GM04503 (cell line): Measurements from ENCODE around the gene ITPK1.
A peak's percentile ranks its signal among the peaks of the same experiment; 100 is the strongest.

Experiments
- DNase-seq: peaks from one replicate; pipeline ENCODE4 v3.0.0-alpha.2; 2012; ENCODE audit warnings: low read depth

The ITPK1 gene

GRCh38 chr14:93061380-93062012 lies 54.2 kb downstream of the ITPK1 start:
- no peak for DNase-seq

- DNase-seq = no peak
Measured at GRCh38 chr14:93060841-93061240, 54.9 kb downstream of the ITPK1 start.

DNA sequence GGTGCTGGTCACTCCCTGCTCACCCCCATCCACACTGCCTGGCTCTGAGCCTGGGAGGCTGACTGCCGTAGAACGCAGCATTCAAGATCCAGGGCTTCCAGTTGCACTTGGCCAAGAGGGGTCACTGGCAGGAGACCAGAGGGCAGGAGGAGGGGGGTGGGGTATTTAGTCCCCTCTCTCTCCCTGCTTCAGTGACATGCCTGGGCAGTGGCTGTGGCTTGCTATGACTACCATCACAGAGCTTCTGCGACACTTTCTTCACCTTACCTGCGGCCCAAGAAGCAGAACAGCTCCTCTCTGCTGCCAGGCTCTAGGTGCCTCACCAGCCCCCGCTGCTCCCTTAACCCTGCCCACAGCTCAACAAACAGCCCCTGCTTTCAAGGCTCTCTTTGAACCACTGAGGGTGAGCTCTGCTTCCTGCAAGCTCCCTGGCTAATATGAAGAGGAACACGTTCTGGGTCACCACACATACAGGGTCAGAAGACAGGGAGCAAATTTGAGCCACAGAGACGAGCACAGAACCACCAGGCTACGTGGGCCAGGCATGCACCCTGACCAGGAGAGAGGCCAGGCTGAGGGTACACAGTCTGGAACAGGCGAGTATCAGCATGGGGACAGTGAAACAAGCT lies 55.7 kb downstream of the ITPK1 start:
- DNase-seq = no peak

DNA sequence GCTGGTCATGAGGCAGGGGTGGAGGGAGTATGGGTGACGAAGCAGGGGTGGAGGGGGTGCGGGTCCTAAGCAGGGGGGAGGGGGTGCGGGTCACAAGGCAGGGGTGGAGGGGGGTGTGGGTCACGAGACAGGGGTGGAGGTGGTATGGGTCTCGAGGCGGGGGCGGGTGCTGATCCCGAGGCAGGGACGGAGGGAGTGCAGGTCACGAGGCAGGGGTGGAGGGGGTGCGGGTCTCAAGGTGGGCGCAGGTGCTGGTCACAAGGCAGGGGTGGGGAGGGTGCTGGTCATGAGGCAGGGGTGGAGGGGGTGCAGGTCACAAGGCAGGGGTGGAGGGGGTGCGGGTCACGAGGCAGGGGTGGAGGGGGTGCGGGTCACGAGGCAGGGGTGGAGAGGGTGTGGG lies 56.5 kb downstream of the ITPK1 start:
- no peak for DNase-seq

DNA sequence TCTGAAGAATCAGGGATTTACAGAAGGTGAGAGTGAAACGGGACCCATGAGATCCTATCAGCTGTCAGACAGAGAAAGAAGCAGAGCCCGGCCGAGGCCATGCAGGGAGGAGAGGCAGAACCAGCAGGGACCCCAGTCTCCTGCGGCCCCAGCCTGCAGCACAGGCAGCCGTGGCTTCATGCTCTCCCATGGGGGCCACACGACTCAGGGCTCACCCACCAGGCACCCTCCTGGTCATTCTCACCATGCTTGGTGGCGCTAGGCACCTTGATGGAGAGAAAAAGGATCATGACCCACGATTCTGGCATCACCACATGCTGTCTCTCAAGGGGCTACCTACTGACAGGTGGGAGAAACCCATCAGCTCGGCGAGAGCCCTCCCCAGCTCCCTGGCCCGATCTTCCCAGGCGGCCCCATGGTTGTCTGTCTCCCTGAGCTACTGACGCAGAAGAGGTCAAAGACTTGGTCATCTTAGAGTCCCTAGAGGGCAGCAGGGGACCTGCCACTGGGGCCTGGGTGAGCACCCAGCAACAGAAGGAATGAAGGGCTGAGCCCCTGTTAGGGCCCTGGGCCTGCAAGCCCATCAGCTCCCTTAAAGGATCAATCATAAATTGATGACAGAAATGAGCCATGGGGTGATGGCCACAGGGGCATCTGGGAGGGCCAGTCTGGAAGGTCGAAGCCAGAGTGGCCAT lies 58.0 kb downstream of the ITPK1 start:
- DNase-seq = no peak

- no peak for DNase-seq
Measured at GRCh38 chr14:93056840-93057585, 58.7 kb downstream of the ITPK1 start.

GRCh38 chr14:93056166-93056839 lies 59.4 kb downstream of the ITPK1 start:
- DNase-seq = no peak

GRCh38 chr14:93055651-93056115 lies 60.0 kb downstream of the ITPK1 start:
- no peak for DNase-seq

DNA sequence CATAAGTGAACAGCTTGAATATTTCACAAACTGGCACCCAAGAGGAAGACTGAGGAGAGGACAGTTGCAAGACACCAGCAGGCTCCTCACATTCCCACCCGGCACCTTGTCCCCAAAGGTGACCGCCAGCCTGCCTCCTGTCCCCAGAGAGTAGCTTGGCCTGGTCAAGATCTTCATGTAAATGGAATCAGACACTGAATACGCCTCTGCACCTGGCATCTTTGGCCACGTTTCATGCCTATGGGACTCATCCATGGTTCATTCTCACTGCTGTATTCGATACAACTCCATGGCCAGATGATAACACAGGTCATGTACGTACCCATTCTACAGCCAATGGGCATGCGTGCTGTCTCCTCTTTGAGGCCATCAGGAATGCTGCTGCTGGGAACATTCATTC lies 60.8 kb downstream of the ITPK1 start:
- no peak for DNase-seq

DNA sequence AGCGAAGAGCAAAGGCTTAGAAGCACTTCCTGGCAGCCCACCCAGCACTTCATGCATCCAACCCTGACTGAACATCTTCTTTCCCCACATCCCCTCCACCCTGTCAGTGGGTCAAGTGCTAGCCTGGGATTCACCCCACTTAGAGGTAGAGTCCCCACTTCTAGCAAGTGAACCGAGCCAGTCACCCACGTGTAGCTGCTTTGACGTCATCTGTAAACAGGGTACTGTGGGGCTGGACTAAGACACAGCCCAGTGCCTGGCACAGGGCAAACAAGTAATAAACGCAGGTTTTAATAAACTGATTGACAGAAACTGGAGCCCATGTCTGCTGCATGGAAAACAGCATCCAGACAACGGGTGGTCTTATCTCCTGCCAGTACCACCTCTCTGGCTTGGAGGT lies 61.7 kb downstream of the ITPK1 start:
- no peak for DNase-seq

GRCh38 chr14:93051600-93052546 lies 63.9 kb downstream of the ITPK1 start:
- DNase-seq = no peak

GRCh38 chr14:93050761-93051160 lies 65.0 kb downstream of the ITPK1 start:
- no peak for DNase-seq

DNA sequence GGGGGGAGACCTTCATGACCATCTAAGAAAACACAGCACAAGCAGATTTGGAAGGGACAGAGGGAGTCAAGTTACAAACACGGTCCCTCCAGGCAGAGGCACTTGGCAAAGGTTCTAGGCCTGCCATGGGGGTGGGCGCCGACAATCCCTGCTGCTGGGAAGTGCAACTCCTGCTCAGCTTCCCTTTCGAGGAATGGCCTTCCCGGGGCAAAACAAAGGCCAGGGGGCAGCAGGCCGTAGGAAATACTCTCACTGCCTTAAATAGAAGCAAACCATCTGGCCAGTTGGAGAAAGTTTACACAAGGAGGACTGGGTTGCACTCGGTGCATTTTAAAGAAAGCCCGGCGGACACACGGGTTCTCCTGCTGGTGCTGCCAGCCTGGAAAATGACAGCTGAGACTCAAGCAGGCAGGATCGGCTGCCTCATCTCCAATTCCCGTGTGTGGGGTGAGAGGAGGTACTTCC lies 65.8 kb downstream of the ITPK1 start:
- no peak for DNase-seq

DNA sequence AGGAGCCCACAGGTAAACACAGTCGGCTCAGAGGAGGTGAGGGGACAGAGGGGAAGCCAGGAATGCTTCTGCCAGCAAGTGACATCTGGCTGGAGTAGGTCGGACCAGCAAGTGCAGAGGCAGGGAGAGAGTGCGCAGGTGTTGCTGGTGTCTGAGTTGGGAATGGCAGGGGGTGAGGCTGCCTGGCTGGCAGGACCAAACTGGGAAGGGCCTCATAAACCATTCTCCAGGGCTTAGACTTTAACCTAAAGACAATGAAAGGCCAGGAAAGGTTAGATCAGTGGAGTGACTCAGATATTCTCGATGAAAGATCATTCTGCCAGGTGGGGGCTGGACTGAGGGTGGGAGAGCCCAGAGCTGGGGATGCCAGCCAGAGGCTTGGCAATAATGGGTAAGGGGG lies 66.4 kb downstream of the ITPK1 start:
- DNase-seq = no peak

DNA sequence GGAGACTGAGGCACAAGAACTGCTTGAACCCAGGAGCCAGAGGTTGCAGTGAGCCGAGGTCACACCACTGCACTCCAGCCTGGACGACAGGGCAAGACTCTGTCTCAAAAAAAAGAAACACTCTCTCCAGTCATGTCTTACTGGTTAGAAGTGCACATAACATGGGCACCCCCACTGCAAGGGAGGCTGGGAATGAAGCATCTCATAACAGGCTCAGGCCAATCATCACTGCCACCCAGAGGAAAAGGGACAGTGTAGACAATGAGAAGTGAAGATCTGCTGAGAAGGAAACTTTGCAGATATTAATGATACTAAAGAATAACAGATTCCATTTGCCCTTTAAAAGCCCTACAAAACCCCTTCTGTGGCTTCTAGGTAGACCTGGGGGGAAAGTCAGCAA lies 66.9 kb downstream of the ITPK1 start:
- DNase-seq = no peak

GRCh38 chr14:93047661-93048060 lies 68.1 kb downstream of the ITPK1 start:
- no peak for DNase-seq

DNA sequence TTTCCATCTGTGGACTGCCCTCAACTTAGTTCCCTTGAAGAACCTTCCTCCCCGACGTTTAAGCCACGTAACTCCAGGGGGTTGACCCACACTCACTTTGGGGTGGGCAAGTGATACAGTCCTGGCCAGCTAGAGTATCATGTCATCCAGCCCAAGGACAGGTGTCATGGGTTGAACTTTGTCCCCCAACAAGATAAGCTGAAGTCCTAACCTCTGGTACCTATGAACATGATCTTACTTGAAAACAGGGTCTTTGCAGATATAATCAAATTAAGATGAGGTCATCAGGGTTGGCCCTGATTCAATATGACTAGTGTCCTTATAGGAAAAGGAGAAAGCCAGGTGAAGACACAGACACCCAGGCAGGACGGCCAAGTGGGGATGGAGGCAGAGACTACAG lies 68.6 kb downstream of the ITPK1 start:
- no peak for DNase-seq

GRCh38 chr14:93046705-93047050 lies 69.0 kb downstream of the ITPK1 start:
- DNase-seq = no peak

DNA sequence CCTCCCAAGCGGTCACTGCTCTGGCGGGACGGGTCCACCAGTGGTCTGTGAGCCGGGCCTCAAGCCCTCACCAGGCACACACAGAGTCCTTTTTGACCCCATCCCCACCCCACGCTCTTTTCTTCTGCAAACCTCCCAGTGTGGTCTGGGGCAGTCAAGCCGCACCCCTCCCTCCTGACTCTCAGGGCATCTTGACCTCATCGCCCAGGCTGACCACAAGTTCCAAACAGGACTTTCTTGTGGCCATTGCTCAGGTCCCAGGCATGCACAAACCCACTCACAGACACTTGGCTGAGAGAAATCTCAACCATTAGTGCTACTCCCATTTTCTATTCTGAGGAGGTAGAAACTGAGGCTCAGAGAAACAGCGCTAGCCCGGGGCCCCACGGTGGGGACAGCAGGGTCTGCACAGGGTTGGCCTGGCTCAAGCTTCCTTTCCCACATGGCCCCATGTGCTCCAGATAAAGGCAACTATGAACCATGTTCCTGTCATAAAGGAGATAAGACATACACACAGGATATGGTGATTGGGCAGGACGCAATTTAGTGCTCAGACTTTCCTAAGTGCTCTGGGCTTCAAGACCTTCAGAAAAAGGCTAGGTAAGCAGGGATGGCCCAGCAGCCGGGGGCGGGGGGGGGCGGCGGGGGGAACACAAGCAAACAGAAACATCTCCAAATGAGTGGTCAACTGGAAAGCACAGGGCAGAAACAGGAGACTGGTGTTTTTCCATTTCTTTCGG lies 69.6 kb downstream of the ITPK1 start:
- DNase-seq = peak; percentile 32

GRCh38 chr14:93045211-93045674 lies 70.5 kb downstream of the ITPK1 start:
- DNase-seq = no peak
